ENCODE data around the gene DUOXA1.
"Not testable (repeated sequence)": the region's sequence is repeated elsewhere in the genome, so short reads cannot be mapped to it uniquely, and the experiment has no call there.

Gene DUOXA1

GRCh38 chr15:45082412-45082811, 47.3 kb downstream of the DUOXA1 start:
- CTCF ChIA-PET, result interaction anchor here (1.3 kb wide), 1 partner anchor 30 kb away, joined by 3 read pairs; no protein-coding TSS in a partner anchor
- H3K36me3 ChIP-seq (ENCODE audit: control insufficient read depth in 4 of 4, insufficient read depth in 4 of 4, low read length in 3 of 4); DNase-seq; H3K27me3 ChIP-seq (replicated peaks in 2 of 5; ENCODE audit: control insufficient read depth in 4 of 5, insufficient read depth in 5 of 5, low read length in 4 of 5); H3K4me1 ChIP-seq (ENCODE audit: control extremely low read depth in 1 of 4, control insufficient read depth in 4 of 4, insufficient read depth in 4 of 4, low read length in 3 of 4); H3K9me3 ChIP-seq (ENCODE audit: control extremely low read depth in 1 of 5, control insufficient read depth in 4 of 5, insufficient read depth in 2 of 5, low read depth in 1 of 5, low read length in 4 of 5); H3K27ac ChIP-seq (ENCODE audit: insufficient read depth in 1 of 2, low read depth in 1 of 2, low read length in 2 of 2, poor library complexity in 1 of 2, severe bottlenecking in 2 of 2); H3K4me3 ChIP-seq (ENCODE audit: control insufficient read depth in 1 of 7, extremely low read depth in 1 of 7, insufficient read depth in 4 of 7, low read depth in 2 of 7, low read length in 6 of 7); POLR2A ChIA-PET: not testable (repeated sequence)
- WGBS (ENCODE audit: insufficient coverage), result 100% methylated on average over 1 of the region's 10 CpGs

DNA sequence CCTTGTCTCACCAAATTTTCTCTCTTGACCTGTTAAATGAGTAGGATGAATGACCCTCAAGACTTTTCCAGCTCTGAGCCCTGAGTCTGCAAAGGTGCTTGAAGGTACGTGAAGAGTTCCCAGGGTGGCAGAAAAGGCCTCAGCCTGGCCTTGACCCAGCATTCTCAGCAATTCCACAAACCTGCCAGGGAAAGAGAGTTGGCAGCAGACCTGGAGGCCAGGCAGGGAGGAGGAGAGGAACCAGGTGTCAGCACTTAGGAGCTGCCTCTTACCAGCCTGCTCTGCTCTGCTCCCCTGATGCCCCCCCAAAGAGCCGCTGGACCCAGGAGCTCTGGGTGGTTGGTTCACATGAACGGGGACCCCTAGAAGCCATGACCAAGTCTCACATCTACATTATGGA, 49.1 kb downstream of the DUOXA1 start:
- POLR2A ChIA-PET; H3K27ac ChIP-seq (ENCODE audit: insufficient read depth in 1 of 2, low read depth in 1 of 2, low read length in 2 of 2, poor library complexity in 1 of 2, severe bottlenecking in 2 of 2); H3K9me3 ChIP-seq (ENCODE audit: control extremely low read depth in 1 of 5, control insufficient read depth in 4 of 5, insufficient read depth in 2 of 5, low read depth in 1 of 5, low read length in 4 of 5); H3K36me3 ChIP-seq (ENCODE audit: control insufficient read depth in 4 of 4, insufficient read depth in 4 of 4, low read length in 3 of 4); H3K27me3 ChIP-seq (replicated peaks in 2 of 5; ENCODE audit: control insufficient read depth in 4 of 5, insufficient read depth in 5 of 5, low read length in 4 of 5); H3K4me1 ChIP-seq (ENCODE audit: control extremely low read depth in 1 of 4, control insufficient read depth in 4 of 4, insufficient read depth in 4 of 4, low read length in 3 of 4); H3K4me3 ChIP-seq (ENCODE audit: control insufficient read depth in 1 of 7, extremely low read depth in 1 of 7, insufficient read depth in 4 of 7, low read depth in 2 of 7, low read length in 6 of 7); DNase-seq: not testable (repeated sequence)
- CTCF ChIA-PET, result interaction anchor here (2.1 kb wide), 1 partner anchor 38 kb away, joined by 5 read pairs; no protein-coding TSS in a partner anchor
- 88% methylated on average over 2 of the region's 3 CpGs for WGBS (ENCODE audit: insufficient coverage)

DNA sequence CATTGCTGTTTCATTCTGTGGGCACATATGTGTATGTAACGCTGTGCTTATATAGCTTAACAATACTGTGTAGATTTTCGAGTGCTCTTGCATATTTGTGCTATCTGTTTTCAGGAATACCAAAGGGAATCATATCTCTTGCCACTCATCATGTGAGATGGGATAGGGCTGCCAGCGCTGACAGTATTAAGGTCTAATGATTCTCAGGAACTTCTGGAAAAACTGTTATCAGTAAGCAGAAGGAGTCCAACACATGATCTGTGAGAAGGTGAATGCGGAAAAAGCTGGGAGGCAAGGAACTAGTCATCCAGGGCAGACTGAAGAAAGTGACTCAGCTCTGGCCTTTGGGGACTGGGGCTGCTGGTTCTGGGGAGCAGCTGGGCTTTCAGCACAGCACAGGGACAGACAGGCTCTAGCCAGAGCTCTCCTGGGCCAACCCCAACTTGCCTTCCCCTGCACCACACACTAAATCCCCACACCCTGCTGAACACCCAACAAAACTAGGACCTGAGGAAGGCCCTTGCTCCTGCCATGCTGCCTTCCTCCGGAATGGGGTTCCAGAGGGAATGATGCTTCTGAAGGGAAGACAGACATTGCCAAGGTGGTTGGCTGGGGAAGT, 49.9 kb downstream of the DUOXA1 start:
- CTCF ChIA-PET, result interaction anchor here (2.1 kb wide), 1 partner anchor 38 kb away, joined by 5 read pairs; no protein-coding TSS in a partner anchor
- POLR2A ChIA-PET; H3K4me3 ChIP-seq (ENCODE audit: control insufficient read depth in 1 of 7, extremely low read depth in 1 of 7, insufficient read depth in 4 of 7, low read depth in 2 of 7, low read length in 6 of 7): not testable (repeated sequence)

DNA sequence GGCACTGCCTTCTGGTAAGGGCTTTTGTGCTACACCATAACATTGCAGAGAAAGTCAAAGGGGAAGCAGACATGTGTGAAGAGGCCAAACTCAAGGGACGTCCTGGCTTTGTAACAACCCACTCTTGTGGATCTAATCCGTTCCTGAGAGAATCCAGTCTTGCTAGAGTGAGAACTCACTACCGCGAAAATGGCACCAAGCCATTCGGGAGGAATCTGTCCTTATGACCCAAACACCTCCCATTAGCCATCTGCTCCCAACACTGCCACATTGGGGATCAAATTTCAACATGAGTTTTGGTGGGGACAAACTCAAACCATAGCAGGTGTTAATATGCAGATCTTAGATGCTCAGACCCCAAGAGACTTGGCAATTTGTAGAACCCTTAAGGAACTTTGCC, 50.5 kb downstream of the DUOXA1 start:
- H3K27me3 ChIP-seq (replicated peaks in 2 of 5; ENCODE audit: control insufficient read depth in 4 of 5, insufficient read depth in 5 of 5, low read length in 4 of 5); H3K9me3 ChIP-seq (ENCODE audit: control extremely low read depth in 1 of 5, control insufficient read depth in 4 of 5, insufficient read depth in 2 of 5, low read depth in 1 of 5, low read length in 4 of 5); H3K36me3 ChIP-seq (ENCODE audit: control insufficient read depth in 4 of 4, insufficient read depth in 4 of 4, low read length in 3 of 4); DNase-seq; POLR2A ChIA-PET; H3K4me1 ChIP-seq (ENCODE audit: control extremely low read depth in 1 of 4, control insufficient read depth in 4 of 4, insufficient read depth in 4 of 4, low read length in 3 of 4); H3K27ac ChIP-seq (ENCODE audit: insufficient read depth in 1 of 2, low read depth in 1 of 2, low read length in 2 of 2, poor library complexity in 1 of 2, severe bottlenecking in 2 of 2); CTCF ChIA-PET; H3K4me3 ChIP-seq (ENCODE audit: control insufficient read depth in 1 of 7, extremely low read depth in 1 of 7, insufficient read depth in 4 of 7, low read depth in 2 of 7, low read length in 6 of 7): not testable (repeated sequence)
- 89% methylated on average over 5 of the region's 5 CpGs for WGBS (ENCODE audit: insufficient coverage)

More for the DNA sequence above, 49.9 kb downstream of the DUOXA1 start:
- not testable (repeated sequence) for DNase-seq; H3K27ac ChIP-seq (ENCODE audit: insufficient read depth in 1 of 2, low read depth in 1 of 2, low read length in 2 of 2, poor library complexity in 1 of 2, severe bottlenecking in 2 of 2); H3K27me3 ChIP-seq (replicated peaks in 2 of 5; ENCODE audit: control insufficient read depth in 4 of 5, insufficient read depth in 5 of 5, low read length in 4 of 5); H3K36me3 ChIP-seq (ENCODE audit: control insufficient read depth in 4 of 4, insufficient read depth in 4 of 4, low read length in 3 of 4); H3K9me3 ChIP-seq (ENCODE audit: control extremely low read depth in 1 of 5, control insufficient read depth in 4 of 5, insufficient read depth in 2 of 5, low read depth in 1 of 5, low read length in 4 of 5); H3K4me1 ChIP-seq (ENCODE audit: control extremely low read depth in 1 of 4, control insufficient read depth in 4 of 4, insufficient read depth in 4 of 4, low read length in 3 of 4)
- WGBS (ENCODE audit: insufficient coverage), result 100% methylated on average over 2 of the region's 5 CpGs

GRCh38 chr15:45077391-45077790, 52.3 kb downstream of the DUOXA1 start:
- H3K4me3 ChIP-seq (ENCODE audit: control insufficient read depth in 1 of 7, extremely low read depth in 1 of 7, insufficient read depth in 4 of 7, low read depth in 2 of 7, low read length in 6 of 7); DNase-seq; H3K4me1 ChIP-seq (ENCODE audit: control extremely low read depth in 1 of 4, control insufficient read depth in 4 of 4, insufficient read depth in 4 of 4, low read length in 3 of 4); H3K9me3 ChIP-seq (ENCODE audit: control extremely low read depth in 1 of 5, control insufficient read depth in 4 of 5, insufficient read depth in 2 of 5, low read depth in 1 of 5, low read length in 4 of 5); H3K27ac ChIP-seq (ENCODE audit: insufficient read depth in 1 of 2, low read depth in 1 of 2, low read length in 2 of 2, poor library complexity in 1 of 2, severe bottlenecking in 2 of 2); POLR2A ChIA-PET; CTCF ChIA-PET; H3K36me3 ChIP-seq (ENCODE audit: control insufficient read depth in 4 of 4, insufficient read depth in 4 of 4, low read length in 3 of 4); H3K27me3 ChIP-seq (replicated peaks in 2 of 5; ENCODE audit: control insufficient read depth in 4 of 5, insufficient read depth in 5 of 5, low read length in 4 of 5): not testable (repeated sequence)
- WGBS (ENCODE audit: insufficient coverage), result no CpG with 5 or more reads among the region's 2 CpGs

GRCh38 chr15:45075440-45076320, 54.0 kb downstream of the DUOXA1 start:
- CTCF ChIA-PET; H3K36me3 ChIP-seq (ENCODE audit: control insufficient read depth in 4 of 4, insufficient read depth in 4 of 4, low read length in 3 of 4); H3K4me1 ChIP-seq (ENCODE audit: control extremely low read depth in 1 of 4, control insufficient read depth in 4 of 4, insufficient read depth in 4 of 4, low read length in 3 of 4); H3K27ac ChIP-seq (ENCODE audit: insufficient read depth in 1 of 2, low read depth in 1 of 2, low read length in 2 of 2, poor library complexity in 1 of 2, severe bottlenecking in 2 of 2); H3K9me3 ChIP-seq (ENCODE audit: control extremely low read depth in 1 of 5, control insufficient read depth in 4 of 5, insufficient read depth in 2 of 5, low read depth in 1 of 5, low read length in 4 of 5); H3K27me3 ChIP-seq (replicated peaks in 2 of 5; ENCODE audit: control insufficient read depth in 4 of 5, insufficient read depth in 5 of 5, low read length in 4 of 5); DNase-seq; H3K4me3 ChIP-seq (ENCODE audit: control insufficient read depth in 1 of 7, extremely low read depth in 1 of 7, insufficient read depth in 4 of 7, low read depth in 2 of 7, low read length in 6 of 7); POLR2A ChIA-PET: not testable (repeated sequence)
- no CpG with 5 or more reads among the region's 9 CpGs for WGBS (ENCODE audit: insufficient coverage)

DNA sequence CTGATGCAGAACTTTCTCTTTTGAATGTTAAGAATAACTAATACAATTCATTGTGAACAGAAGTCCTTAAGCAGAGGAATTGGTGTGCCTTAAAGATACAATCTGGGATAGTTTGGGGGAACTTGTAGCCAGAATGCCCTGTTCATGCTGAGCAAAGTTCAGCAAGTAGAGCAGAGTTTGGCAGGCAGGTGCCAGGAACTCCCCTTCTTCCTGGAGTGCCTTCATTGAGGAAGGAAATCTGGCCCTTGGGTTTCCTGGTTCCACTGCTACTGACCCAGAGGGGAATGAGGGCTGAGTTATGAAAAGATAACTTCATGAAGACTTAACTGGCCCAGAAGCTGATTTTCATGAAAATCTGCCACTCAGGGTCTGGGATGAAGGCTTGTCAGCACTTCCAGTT, 56.1 kb downstream of the DUOXA1 start:
- H3K27ac ChIP-seq (ENCODE audit: insufficient read depth in 1 of 2, low read depth in 1 of 2, low read length in 2 of 2, poor library complexity in 1 of 2, severe bottlenecking in 2 of 2); POLR2A ChIA-PET; H3K9me3 ChIP-seq (ENCODE audit: control extremely low read depth in 1 of 5, control insufficient read depth in 4 of 5, insufficient read depth in 2 of 5, low read depth in 1 of 5, low read length in 4 of 5); H3K4me1 ChIP-seq (ENCODE audit: control extremely low read depth in 1 of 4, control insufficient read depth in 4 of 4, insufficient read depth in 4 of 4, low read length in 3 of 4); DNase-seq; H3K4me3 ChIP-seq (ENCODE audit: control insufficient read depth in 1 of 7, extremely low read depth in 1 of 7, insufficient read depth in 4 of 7, low read depth in 2 of 7, low read length in 6 of 7); CTCF ChIA-PET; H3K27me3 ChIP-seq (replicated peaks in 2 of 5; ENCODE audit: control insufficient read depth in 4 of 5, insufficient read depth in 5 of 5, low read length in 4 of 5): not testable (repeated sequence)
- peaks cover 0 to 13% (median 2%) of the 10 kb centered on the region in 4 experiments for H3K36me3 ChIP-seq (ENCODE audit: control insufficient read depth in 4 of 4, insufficient read depth in 4 of 4, low read length in 3 of 4)
